OCI-LY1 (cell line): ENCODE results near the gene U2SURP.

ENCODE experiments used
- H2AFZ ChIP-seq: fragments of 200-600 bp; sonication (generic), shearing (Covaris generic); 2 replicates; pipeline ENCODE4 v1.6.0; 2014; ENCODE audit warnings: antibody characterized with exemption, mild to moderate bottlenecking, low read length
- H3F3A ChIP-seq: fragments of 200-600 bp; sonication (generic), shearing (Covaris generic); 2 replicates; pipeline ENCODE4 v1.6.0; 2014; ENCODE audit warnings: mild to moderate bottlenecking, antibody characterized with exemption, low read length, moderate library complexity; ENCODE audit not compliant: insufficient read depth
- H3K27ac ChIP-seq: fragments of 200-600 bp; sonication (generic); 2 replicates; pipeline ENCODE4 v1.5.1; 2014; ENCODE audit warnings: low read length, mixed run types, mild to moderate bottlenecking, low read depth; ENCODE audit not compliant: poor library complexity, severe bottlenecking
- H3K27me3 ChIP-seq: fragments of 200-600 bp; sonication (generic); 2 replicates; pipeline ENCODE4 v1.6.0; 2014; ENCODE audit warnings: antibody characterized with exemption, mild to moderate bottlenecking, low read length, moderate library complexity; ENCODE audit not compliant: insufficient read depth
- H3K36me3 ChIP-seq: fragments of 200-600 bp; sonication (generic); 2 replicates; pipeline ENCODE4 v1.6.1; 2014; ENCODE audit warnings: mild to moderate bottlenecking, antibody characterized with exemption, low read length, moderate library complexity, mixed read lengths; ENCODE audit not compliant: insufficient read depth
- H3K4me1 ChIP-seq: fragments of 200-600 bp; sonication (generic); 2 replicates; pipeline ENCODE4 v1.5.1; 2014; ENCODE audit warnings: mild to moderate bottlenecking, low read length, moderate library complexity; ENCODE audit not compliant: insufficient read depth, severe bottlenecking
- H3K4me2 ChIP-seq: fragments of 200-600 bp; sonication (generic), shearing (Covaris generic); 2 replicates; pipeline ENCODE4 v1.6.1; 2014; ENCODE audit warnings: low read length
- H3K4me3 ChIP-seq: fragments of 200-600 bp; sonication (generic); 2 replicates; pipeline ENCODE4 v1.5.1; 2014; ENCODE audit warnings: low read length, low read depth, mild to moderate bottlenecking, mixed read lengths; ENCODE audit not compliant: poor library complexity, severe bottlenecking
- H3K79me2 ChIP-seq: fragments of 200-600 bp; shearing (Covaris generic); 2 replicates; pipeline ENCODE4 v1.6.1; 2016; ENCODE audit warnings: mixed run types, low read length, mixed read lengths; ENCODE audit not compliant: insufficient read depth
- H3K9ac ChIP-seq: fragments of 200-600 bp; sonication (generic), shearing (Covaris generic); 2 replicates; pipeline ENCODE4 v1.6.1; 2014; ENCODE audit warnings: mild to moderate bottlenecking, low read length, mixed read lengths
- H3K9me2 ChIP-seq: fragments of 200-600 bp; sonication (generic), shearing (Covaris generic); 2 replicates; pipeline ENCODE4 v1.6.1; 2014; ENCODE audit warnings: low read depth, mild to moderate bottlenecking, low read length, mixed read lengths
- H3K9me3 ChIP-seq: fragments of 200-600 bp; shearing (Covaris generic); 2 replicates; pipeline ENCODE4 v1.6.1; 2014; ENCODE audit warnings: low read length, mixed read lengths
- H4K20me1 ChIP-seq: fragments of 200-600 bp; sonication (generic), shearing (Covaris generic); 2 replicates; pipeline ENCODE4 v1.6.0; 2016; ENCODE audit warnings: mild to moderate bottlenecking, low read length; ENCODE audit not compliant: insufficient read depth
- EZH2 ChIP-seq: fragments of 200-600 bp; sonication (generic), shearing (Covaris generic); IDR thresholded peaks from 2 replicates; pipeline ENCODE4 v1.8.0; 2017; ENCODE audit warnings: borderline replicate concordance, mixed run types, mild to moderate bottlenecking, antibody characterized with exemption, low read length, moderate library complexity, mixed read lengths
- TF ChIP-seq, protein P1 (sequence below): fragments of 200-600 bp; sonication (generic), shearing (Covaris generic); IDR thresholded peaks from 2 replicates; pipeline ENCODE4 v1.5.1; 2017; ENCODE audit warnings: mild to moderate bottlenecking, antibody characterized with exemption, low read length, moderate library complexity, mixed read lengths

The U2SURP gene

DNA sequence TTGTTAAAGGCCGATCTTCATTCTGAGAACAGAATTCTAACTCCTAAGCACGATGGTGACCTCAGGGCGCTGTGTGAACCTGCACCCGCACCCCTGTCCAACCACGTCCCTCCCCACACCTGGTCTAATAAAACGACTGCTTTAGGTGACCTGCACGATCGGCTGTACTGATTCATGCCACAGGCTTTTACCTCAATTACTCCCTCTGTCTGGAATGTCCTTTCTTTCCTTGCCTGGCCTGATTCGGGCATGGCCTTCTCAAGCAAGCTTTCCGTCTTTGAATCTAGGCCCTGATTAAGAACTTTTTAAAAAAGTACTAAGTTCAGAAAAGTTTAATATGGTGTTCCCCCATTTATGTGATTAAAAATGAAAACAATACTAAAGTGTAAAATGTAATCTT, 842 bp upstream of the U2SURP start:
- peaks cover 43% of the 10 kb centered on the region for H3K4me1 ChIP-seq
- H3K9me2 ChIP-seq = no peaks in the 10 kb centered on the region

DNA sequence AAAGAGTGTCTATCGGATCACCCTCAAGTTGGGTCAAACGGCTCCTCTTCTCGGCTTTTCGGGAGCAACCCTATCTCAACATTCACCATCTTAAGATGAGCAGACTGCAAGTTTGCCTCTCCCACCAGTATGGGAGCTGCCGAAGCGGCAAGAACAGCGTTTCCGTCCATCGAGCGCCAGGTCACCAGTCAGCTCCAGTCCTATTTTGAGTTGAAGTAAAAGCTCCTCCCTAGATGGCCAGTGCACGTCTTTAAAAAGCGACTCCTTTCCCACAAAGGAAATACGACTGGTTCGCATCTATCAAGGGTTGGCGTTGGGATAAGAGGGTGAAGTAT, 369 bp upstream of the U2SURP start:
- peaks cover 44% of the 10 kb centered on the region for H3K79me2 ChIP-seq
- no peaks in the 10 kb centered on the region for H3K27me3 ChIP-seq
- no peaks in the 10 kb centered on the region for H3K9me3 ChIP-seq
- peaks cover 8% of the 10 kb centered on the region; the same call in 1 of the 2 replicates for H4K20me1 ChIP-seq
- peak overlapping the region; percentile 74 for H3K27ac ChIP-seq
- no peaks in the 10 kb centered on the region for H3F3A ChIP-seq
- no peaks in the 10 kb centered on the region for H3K9me2 ChIP-seq
- TF ChIP-seq, protein P1, sequence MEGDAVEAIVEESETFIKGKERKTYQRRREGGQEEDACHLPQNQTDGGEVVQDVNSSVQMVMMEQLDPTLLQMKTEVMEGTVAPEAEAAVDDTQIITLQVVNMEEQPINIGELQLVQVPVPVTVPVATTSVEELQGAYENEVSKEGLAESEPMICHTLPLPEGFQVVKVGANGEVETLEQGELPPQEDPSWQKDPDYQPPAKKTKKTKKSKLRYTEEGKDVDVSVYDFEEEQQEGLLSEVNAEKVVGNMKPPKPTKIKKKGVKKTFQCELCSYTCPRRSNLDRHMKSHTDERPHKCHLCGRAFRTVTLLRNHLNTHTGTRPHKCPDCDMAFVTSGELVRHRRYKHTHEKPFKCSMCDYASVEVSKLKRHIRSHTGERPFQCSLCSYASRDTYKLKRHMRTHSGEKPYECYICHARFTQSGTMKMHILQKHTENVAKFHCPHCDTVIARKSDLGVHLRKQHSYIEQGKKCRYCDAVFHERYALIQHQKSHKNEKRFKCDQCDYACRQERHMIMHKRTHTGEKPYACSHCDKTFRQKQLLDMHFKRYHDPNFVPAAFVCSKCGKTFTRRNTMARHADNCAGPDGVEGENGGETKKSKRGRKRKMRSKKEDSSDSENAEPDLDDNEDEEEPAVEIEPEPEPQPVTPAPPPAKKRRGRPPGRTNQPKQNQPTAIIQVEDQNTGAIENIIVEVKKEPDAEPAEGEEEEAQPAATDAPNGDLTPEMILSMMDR = no peak
- TF ChIP-seq EZH2 = no peak
- H3K36me3 ChIP-seq = peaks cover 7% of the 10 kb centered on the region; the same call in 1 of the 2 replicates
- peaks cover 47% of the 10 kb centered on the region for H3K4me1 ChIP-seq
- peak overlapping the region; percentile 72 for H2AFZ ChIP-seq
- H3K4me3 ChIP-seq = peak overlapping the region; percentile 79
- H3K9ac ChIP-seq = peak overlapping the region; percentile 82
- H3K4me2 ChIP-seq = peak overlapping the region; percentile 93

More for the DNA sequence above, 842 bp upstream of the U2SURP start:
- no peaks in the 10 kb centered on the region for H3K27me3 ChIP-seq
- no peaks in the 10 kb centered on the region for H3K9me3 ChIP-seq
- H4K20me1 ChIP-seq = peaks cover 4% of the 10 kb centered on the region; the same call in 1 of the 2 replicates
- H3F3A ChIP-seq = no peaks in the 10 kb centered on the region
- H3K9ac ChIP-seq = peak overlapping the region; percentile 82
- peak overlapping the region; percentile 79 for H3K4me3 ChIP-seq
- peak overlapping the region; percentile 93 for H3K4me2 ChIP-seq
- peak overlapping the region; percentile 74 for H3K27ac ChIP-seq
- H3K36me3 ChIP-seq = peaks cover 6% of the 10 kb centered on the region; the same call in 1 of the 2 replicates
- TF ChIP-seq, protein P1 = no peak
- no peak for TF ChIP-seq EZH2
- peaks cover 39% of the 10 kb centered on the region for H3K79me2 ChIP-seq
- peak overlapping the region; percentile 72 for H2AFZ ChIP-seq

DNA sequence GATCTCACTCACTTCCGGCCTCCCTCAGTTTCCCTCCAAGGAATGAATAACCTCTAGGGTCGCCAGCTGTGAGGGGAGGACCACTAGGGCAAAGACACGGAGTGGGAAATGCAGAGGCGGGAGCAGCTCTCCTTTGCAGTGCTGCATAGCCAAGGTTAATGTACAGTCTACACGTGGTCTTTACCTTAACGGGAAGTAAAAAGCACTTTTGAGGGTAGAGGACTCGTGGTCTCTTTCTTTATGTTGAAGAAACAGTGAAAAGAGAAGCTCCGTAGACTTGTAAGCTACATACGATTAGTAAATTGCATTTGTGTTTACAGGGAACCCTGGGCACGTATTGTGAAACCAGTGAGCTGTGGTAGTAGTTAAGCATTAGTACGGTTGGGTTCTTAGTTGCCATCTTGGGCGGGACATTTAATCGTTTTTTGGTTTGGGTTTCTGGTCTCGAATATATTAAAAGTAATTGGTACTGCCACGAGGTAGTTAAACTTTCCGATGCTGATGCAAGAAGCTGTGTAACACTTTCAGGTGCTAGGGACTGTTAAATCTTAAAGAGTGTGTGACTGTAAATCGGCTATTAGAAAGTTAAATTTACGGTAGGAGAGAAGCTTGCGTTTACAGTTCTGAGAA, 828 bp downstream of the U2SURP start:
- Histone ChIP-seq H3K9me2 (no peaks in the 10 kb centered on the region), H3K4me3 (peak overlapping the region; percentile 79), H2AFZ (no peak overlapping the region), H3K27ac (peak overlapping the region; percentile 74), H3K4me2 (peak overlapping the region; percentile 95), H3K9me3 (no peaks in the 10 kb centered on the region), H4K20me1 (peaks cover 8% of the 10 kb centered on the region; the same call in 1 of the 2 replicates), H3F3A (no peaks in the 10 kb centered on the region), H3K79me2 (peaks cover 56% of the 10 kb centered on the region), H3K27me3 (no peaks in the 10 kb centered on the region), H3K4me1 (peaks cover 48% of the 10 kb centered on the region), H3K9ac (peak overlapping the region; percentile 82), H3K36me3 (peaks cover 7% of the 10 kb centered on the region; the same call in 1 of the 2 replicates)
- no peak for TF ChIP-seq EZH2
- TF ChIP-seq, protein P1 = no peak
